Activated T-helper 1 cell treated with Interleukin-2 at 50 U/mL for 16 hours (primary cell): ENCODE results near the gene CCM2.
"Not testable (repeated sequence)": the region's sequence is repeated elsewhere in the genome, so short reads cannot be mapped to it uniquely, and the experiment has no call there.

Experiments used
- DNase-seq: peaks from one replicate; pipeline ENCODE4 v3.0.0-alpha.2; 2020; ENCODE audit warnings: low read depth

The CCM2 gene

DNA sequence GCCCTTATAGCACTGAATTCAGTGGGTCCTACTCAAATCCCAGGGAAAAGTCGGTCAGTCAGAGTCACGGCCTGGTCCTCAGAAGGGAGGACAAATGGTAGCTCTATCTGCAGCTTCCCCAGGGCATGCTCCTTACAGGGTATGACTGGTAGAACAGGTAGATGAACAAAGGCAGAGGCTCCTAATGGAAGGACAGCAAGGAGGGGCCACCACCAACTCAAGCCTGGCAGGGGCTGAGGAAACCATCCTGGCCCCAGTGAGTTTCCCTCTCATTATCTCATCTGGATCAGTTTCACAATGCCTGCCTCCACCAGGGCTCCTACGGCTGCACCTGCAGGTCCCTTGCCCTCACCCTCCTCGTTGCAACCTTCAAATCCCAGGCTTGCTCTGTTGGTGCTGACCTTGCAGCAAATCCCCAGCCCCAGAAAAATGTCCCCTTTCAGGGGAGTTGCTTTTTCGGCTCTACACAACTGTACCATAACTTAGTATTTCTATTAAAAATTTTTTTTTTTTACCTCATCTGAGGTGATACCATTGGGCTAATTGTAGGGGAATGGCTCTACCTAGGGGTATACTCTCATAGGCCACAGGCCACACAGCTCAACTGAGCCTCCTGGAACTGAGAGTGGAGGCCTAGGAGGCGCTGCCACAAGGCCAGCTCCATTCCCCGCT, 18.8 kb upstream of the CCM2 start:
- no peak for DNase-seq

DNA sequence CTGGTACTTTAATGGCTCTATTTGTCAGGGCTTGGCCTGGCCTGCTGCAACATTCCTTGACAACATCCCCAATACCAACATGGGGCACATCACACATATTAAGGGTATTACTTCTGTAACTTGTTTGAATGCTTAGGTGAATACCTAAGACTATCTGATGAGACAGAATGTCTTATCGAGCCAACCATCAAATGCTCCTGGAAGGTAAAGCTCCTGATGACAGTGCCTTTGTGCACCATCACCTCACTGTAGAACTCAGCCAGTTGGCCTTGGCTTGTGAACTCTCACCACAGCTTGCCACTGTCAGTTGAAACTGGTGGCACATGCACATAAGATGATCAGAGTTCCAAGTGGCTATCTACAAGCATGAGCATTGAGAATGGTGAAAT, 17.5 kb upstream of the CCM2 start:
- DNase-seq, result no peak

DNA sequence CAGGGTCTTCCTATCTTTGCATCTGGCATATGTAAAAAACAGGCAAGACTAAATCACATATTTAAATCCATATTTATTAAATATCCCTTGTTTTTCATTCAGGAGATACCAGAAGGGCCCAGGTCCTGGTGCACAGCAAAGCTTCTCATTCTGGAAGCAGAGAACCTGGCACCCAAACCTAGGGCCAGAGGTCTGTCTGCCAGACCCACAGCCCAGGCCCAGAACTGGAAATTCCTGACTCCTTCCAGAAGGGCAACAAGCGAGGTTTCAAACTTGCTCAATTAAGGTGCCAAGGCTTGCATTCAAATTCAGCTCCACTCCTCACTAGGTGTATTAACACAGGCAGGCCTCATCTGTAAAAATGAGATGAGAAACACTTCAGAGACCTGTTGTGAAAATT, 17.0 kb upstream of the CCM2 start:
- DNase-seq, result no peak

DNA sequence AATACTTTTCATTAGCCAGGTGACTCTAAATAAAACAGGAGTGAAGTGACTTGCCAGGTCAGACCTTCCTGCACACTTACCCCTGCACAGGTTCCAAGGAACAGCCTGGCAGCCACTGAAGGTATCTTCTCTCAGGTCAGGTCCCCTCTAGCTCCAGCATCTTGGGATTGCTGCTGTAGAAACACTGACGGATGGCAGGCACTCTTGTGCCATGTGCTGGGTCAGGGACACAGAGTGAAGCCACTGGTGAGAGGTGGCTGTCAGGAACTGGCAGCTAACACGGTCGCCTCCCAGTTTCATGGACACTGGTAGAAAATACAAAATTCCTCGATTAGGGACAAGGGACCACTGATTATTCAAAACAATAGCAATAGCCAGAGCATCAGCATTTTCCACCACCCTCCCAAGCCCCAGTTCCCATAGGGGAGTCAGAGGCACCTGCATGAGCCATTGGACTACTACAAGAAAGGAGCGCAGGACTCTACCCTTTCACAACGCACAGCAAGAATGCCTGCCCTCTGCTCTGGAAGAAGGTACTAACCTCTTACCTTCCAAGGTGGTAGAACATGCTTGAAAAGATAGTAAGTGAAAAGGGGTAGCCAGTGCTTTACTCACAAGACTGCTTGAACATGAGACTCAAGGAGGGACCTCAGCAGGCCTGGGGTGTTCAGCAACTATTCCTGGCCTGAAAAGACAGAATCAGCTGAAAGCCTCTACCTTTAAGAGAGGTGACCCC, 16.1 kb upstream of the CCM2 start:
- DNase-seq, result no peak

DNA sequence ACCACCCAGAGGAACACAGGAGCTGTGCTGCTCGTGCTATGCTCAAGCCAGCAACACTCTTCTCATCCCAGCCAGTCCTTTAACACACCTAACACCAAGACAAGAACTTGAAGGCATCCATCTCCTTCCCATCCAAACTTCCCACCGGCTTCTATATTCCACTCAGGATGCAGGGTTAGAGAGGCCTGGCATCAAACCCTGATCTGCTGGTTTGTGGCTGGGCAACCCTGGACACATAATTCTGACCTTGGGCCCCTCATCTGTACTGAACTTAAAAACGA, 15.6 kb upstream of the CCM2 start:
- no peak for DNase-seq

DNA sequence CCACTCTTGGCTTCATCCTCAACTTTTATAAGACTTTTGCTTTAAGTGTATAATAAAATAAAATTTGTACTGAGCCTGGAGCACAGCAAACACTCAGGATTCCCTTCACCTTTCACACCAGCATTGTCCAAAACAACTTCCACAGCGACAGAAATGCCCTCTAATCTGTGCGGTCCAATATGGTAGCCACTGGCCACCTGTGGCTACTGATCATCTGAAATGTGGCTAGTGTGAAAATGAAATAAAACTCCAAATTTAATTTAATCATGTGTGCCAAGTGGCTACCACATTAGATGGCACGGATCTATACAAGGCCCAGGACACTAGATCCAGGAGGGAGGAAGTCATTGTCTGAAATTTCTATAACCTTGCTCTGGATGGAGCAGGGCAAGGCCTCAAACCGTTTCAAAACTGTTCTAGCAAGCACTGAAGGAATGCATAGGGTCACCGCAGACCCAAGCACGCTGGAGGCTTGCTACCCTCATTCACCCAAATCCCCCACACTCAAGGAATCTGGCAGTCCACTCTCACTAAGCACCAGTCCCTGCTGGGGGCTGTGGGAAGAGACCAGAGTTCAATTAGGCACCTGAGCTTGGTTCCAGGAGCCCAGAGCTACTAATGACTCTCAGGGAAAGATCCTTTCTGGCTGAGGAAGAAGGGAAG, 14.8 kb upstream of the CCM2 start:
- no peak for DNase-seq

DNA sequence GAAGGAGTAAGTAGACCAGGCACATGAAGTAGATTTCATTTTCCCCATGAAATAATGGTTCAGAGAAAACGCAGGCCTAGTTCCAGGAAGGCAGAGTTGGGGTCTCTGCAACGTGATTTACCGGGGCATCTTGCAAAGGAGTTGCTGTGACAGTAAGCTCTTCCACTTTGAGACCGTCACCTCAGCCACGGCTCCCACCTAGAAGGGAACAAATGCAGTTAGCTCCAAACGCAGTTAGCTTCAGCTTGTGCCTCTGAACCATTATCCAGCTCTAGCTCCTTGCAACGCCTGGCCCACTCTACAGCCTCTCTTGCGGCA, 14.1 kb upstream of the CCM2 start:
- DNase-seq, result no peak

DNA sequence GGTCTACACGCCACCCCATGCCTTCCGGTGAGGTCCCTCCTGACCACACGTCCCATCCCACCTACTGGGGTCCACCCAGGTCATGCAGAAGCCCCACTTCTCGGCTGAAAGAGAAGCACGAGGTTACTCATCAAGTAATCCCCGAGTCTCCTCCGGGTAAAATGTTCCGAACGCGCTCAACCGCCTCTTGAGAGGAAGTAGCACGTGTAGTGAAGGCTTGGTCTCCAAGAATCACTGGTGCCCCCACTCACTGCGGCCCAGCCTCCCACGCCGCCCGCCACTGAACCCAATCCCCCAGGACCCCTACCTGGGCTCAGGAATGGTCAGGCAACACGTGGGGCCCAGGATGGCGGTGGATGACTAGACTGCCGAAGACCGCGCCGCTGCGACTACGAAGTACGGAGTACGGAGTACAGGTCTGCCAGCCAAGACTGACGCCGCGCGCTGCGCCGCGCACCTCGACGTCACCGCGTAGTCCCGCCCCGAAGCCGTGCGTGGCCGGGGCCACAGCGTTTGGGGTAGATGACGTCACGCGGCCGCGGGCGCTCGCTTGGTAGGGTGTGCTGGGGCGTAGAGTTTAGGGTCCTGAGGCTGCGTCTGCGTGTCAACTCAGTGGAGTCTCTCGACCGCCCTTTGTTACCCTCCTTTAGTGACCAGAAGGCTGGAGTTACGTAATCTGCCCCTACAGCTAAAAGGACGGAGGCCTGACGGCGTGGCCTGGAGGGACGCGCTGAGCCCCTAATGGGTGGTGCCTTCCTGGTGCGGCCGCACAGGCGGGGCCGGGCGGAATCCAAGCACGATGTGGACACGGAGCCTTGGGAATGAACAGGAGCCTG, 13.6 kb upstream of the CCM2 start:
- peak; percentile 95 for DNase-seq

DNA sequence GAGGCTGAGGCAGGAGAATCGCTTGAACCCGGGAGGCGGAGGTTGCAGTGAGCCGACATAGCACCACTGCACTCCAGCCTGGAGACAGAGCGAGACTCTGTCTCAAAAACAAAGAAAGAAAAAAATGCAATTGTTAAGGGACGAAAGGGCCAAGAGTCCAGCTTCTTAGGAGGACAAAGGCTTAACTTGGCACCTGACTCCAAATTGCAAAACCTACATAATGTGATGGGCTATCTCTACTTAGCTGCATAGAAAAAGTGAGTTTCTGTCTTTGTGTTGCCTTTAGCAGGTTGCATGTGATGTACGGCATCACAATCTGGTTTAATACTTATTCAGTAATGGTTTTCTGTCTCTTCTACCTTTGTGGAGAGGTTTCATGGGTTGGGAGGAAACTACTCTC, 12.5 kb upstream of the CCM2 start:
- no peak for DNase-seq

DNA sequence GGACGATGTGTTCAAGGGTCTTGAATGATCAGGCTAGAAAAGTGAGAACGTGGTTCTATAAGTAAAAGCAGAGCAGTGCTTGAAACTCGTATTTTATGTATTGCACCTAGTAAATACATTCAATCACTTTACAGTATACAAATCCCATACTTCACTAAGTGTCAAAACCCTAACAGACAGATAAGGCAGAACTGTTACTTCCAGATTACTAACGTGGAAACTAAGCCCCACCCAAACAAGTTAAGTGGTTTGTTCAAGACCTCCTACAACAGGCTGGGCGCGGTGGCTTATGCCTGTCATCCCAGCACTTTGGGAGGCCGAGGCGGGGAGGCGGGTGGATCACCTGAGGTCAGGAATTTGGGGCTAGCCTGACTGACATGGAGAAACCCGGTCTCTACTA, 12.0 kb upstream of the CCM2 start:
- DNase-seq, result no peak

DNA sequence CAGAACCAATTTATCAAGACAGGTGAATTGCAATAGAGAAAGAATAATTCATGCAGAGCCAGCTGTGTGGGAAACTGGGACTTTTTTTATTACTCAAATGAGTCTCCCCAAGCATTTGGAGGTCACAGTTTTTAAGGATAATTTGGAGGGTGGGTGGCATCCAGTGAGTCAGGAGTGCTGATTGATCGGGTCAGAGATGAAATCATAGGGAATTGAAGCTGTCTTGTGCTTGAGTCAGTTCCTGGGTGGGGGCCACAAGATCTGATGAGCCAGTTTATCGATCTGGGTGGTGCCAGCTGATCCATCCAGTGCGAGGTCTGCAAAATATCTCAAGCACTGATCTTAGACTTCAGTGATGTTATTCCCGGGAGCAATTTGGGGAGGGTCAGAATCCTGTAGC, 11.3 kb upstream of the CCM2 start:
- DNase-seq, result no peak

DNA sequence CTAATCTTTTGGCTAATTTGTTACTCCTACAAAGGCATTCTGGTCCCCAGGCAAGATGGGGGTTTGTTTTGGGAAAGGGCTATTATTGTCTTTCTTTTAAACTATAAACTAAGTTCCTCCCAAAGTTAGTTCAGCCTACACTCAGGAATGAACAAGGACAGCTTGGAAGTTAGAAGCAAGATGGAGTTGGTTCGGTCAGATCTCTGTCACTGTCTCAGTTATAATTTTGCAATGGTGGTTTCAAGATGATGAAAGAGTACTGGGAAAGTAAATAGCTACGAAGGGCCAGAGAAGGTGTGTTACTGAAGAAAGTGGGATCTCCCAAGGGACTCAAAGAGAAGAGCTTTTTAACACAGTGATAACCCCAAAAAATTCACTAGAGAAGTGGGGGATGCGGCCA, 10.9 kb upstream of the CCM2 start:
- DNase-seq, result no peak

DNA sequence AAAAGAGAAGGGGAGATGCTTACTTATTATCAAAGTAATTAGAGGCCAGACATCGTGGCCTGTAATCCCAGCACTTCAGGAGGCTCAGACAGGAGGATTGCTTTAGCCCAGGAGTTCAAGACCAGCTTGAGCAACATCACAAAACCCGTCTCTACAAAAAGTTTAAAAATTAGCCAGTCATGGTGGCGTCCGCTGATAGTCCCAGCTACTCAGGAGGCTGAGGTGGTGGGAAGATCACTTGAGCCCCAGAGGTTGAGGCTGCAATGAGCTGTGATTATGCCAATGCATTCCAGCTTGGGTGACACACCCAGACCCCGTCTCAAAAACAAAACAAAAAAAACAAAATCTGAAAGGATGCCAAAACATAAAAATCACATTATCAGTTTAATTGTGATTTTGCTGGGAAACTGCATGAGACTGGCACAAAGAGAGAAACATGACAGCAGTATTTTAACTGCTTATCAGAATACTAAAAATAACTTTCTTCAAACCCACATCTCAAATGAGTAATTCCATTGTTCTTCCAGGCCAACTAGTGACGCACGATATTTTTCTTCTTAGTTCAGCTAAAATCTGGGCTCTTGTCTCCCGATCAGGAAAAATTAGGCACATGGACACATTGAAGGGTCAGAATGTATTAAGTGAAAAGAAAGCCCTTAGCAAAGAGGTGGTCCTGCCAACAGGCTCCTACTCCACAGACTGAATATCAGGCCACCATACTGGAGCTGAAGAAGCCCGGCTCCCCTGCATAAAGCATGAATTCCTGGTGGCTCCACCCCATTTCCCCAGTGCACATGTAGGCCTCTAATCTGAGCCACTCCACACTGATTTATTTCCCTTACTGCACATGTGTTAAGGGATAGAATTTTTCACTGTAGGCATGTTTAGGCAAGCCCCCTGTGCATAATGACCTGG, 9.6 kb upstream of the CCM2 start:
- DNase-seq, result no peak

DNA sequence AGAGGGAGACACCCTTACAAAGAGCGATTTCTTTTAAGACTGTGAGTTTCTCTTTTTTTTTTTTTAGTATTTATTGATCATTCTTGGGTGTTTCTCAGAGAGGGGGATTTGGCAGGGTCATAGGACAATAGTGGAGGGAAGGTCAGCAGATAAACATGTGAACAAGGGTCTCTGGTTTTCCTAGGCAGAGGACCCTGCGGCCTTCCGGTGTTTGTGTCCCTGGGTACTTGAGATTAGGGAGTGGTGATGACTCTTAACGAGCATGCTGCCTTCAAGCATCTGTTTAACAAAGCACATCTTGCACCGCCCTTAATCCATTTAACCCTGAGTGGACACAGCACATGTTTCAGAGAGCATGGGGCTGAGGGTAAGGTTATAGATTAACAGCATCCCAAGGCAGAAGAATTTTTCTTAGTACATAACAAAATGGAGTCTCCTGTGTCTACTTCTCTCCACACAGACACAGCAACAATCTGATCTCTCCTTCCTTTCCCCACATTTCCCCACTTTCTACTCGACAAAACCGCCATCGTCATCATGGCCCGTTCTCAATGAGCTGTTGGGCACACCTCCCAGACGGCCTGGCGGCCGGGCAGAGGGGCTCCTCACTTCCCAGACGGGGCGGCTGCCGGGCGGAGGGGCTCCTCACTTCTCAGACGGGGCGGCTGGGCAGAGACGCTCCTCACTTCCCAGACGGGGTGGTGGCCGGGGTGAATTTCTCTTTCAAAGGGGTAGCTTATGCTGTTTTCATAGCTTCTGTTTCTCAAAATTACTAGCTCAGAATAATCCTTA, 7.8 kb upstream of the CCM2 start:
- DNase-seq, result not testable (repeated sequence)

DNA sequence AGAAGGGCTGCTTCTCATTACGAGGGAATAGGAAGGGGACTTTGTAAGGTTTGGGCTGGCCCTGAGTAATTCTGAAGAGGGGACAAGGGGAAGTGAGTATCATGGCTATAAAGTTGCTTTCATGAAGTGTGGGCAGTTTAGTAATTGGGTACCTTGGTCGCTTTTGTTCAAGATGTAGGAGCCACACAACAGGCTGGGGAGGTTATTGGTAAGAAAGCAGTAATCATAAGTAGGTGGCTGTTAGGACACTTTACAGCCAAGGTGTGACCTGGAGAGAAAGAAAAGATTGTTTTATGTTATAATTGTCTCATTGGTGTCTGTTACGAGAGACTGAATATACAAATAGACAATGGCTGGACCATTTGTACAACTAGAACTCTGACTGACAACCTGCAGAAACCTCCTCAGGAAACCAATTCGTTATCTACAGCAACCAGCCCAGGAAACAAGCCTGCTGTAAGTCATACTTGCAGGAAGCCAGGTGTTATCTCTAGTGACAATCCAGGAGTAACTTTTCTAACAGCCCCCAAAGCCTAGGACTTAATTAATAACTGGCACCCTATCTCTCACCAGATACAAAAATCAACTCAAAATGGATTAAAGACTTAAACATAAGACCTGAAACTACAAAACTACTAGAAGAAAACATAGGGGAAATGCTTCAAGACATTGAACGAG, 5.0 kb upstream of the CCM2 start:
- no peak for DNase-seq

DNA sequence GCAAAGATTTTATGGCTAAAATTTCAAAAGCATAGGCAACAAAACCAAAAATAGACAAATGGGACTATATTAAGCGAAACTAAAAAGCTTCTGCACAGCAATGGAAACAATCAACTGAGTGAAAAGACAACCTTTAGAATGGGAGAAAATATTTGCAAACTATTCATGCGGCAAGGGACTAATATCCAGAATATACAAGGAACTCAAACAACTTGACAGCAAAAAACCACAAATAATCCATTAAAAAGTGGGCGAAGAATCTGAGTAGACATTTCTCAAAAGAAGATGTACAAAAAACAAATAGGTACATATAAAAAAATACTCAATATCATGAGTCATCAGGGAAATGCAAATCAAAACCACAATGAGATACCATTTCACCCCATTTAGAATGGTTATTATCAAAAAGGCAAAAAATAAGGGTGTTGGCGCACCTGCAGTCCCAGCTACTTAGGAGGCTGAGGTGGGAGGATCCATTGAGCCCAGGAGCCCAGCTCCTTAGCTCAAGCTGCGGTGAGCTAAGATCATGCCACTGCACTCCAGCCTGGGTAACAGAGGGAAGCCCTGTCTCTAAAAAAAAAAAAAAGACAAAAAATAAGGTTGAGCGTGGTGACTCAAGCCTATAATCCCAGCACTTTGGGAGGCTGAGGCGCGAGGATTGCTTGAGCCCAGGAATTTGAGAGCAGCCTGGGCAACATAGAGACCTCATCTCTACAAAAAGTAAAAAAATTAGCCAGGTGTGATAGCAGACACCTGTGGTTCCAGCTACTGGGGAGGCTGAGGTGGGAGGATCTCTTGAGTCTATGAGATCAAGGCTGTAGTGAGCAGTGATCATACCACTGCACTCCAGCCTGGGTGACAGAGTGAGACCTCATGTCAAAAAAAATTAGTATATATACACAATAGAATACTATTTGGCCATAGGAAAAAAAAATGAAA, 4.2 kb upstream of the CCM2 start:
- no peak for DNase-seq

DNA sequence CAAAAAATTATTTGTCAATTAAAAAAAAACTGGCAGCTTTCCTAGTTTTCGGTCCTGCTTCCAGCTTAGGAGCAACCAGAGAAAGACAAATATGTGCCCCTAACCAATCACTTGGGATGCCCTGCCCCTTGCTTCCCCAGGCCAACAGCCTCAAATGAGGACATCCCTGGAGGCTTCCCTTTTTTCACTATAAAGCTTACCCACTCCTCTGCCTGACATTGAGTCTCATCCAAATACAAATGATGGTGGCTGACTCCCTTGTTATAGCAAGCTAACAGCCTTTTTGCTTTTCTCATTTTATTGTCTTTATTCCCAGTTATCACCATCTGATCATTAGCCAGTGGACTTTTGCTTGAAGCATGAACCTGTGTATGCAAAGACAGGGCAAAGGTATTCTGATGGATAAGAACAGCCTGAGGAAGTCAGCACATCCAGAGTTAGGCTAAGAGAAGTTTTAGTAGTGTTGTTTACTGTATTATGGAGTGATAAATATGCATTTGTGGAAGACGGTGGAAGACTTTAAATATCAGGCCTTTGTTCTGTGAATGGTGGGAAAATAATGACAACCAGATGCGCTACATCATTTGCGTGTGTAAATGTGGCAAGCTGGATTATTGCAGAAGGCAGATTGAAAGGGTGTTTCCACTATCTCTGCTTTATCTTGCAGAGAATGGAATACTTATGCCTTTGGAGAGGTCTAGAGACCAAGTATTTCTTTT, 1.7 kb upstream of the CCM2 start:
- no peak for DNase-seq

DNA sequence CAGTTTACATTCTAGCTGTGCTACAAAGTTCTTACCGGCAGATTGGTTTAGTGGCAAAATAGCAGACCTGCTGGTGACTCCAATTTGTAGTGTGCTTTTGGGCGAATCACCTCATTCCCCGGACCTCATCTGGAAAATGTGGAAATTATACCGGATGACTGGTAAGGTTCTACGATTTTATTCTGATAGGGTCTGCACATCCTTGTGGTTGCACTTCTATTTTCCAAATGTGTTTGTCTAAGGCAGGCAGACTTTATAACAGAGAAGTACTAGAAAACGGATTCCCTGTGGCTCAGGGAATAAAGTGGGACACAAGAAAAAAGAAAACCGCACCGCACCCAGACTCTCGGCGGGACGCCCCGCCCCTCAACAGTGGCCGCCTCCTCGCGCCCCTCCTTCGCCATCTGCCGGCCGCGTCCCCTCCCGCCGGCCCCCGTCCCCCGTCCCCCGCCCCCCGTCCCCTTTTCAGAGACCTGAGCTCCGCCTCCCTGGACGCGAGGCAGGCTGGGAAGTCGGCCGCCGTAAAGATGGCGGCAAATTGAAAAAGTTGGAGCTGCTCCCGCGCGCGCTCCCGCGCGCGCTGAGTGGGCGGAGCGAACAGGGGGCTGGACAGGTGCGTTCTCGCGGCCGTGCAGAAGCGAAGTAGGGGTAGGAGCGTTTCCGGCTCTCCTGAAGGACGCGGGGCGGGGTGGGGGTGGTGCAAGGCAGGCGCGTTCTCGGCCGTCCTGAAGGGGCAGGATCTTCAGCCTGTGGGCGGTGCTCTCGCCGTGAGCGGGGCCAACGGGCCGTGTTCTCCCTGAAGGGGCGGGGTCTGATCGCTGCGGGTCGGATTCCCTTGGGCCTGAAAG, 532 bp upstream of the CCM2 start:
- DNase-seq, result peak; percentile 99
